Heart left ventricle (tissue), 16 donors: ENCODE data around the gene ALK. TPM values are rescaled to one million over a fixed set of nuclear protein-coding genes. Genes with fewer than 3 reads are reported as not detected.

Source experiments
- ATAC-seq, 4 donors: fragments of 200-7000 bp; cut with Tn5 transposase; one replicate each; pipeline ENCODE4 v1.9.1; 2020 to 2022; ENCODE audit warnings: moderate library complexity in 4 of 4, mild to moderate bottlenecking in 3 of 4, moderate number of reproducible peaks in 1 of 4
- DNase-seq, 5 donors: peaks; one replicate each; pipeline ENCODE4 v3.0.0-alpha.2; 2020
- H3K27ac ChIP-seq, 12 donors: fragments of 200-600 bp; sonication (generic) in 4 of 12; one replicate each; pipeline versions ENCODE4 v1.5.0 to v1.8.0; 2016 to 2022; ENCODE audit warnings: mild to moderate bottlenecking in 2 of 12
- H3K27me3 ChIP-seq, 9 donors: fragments of 200-600 bp; sonication (generic) in 2 of 9; one replicate each; pipeline versions ENCODE4 v1.5.1 to v1.8.0; 2016 to 2022; ENCODE audit warnings: mild to moderate bottlenecking in 3 of 9
- H3K36me3 ChIP-seq, 9 donors: fragments of 200-600 bp; sonication (generic) in 2 of 9; one replicate each; pipeline versions ENCODE4 v1.5.0 to v1.8.0; 2018 to 2022; ENCODE audit warnings: mild to moderate bottlenecking in 2 of 9
- H3K4me1 ChIP-seq, 12 donors: fragments of 200-600 bp; sonication (generic) in 4 of 12; one replicate each; pipeline versions ENCODE4 v1.5.0 to v1.8.0; 2016 to 2022; ENCODE audit warnings: mild to moderate bottlenecking in 3 of 12
- H3K4me3 ChIP-seq, 12 donors: fragments of 200-600 bp; sonication (generic) in 4 of 12; one replicate each; pipeline versions ENCODE4 v1.5.0 to v1.8.0; 2017 to 2022; ENCODE audit warnings: mild to moderate bottlenecking in 9 of 12, moderate library complexity in 4 of 12
- H3K9me3 ChIP-seq, 12 donors: fragments of 200-600 bp; sonication (generic) in 4 of 12; one replicate each; pipeline versions ENCODE4 v1.5.0 to v1.8.0; 2016 to 2022; ENCODE audit warnings: mild to moderate bottlenecking in 1 of 12
- POLR2A ChIP-seq, 2 donors: fragments of 450-650 bp; IDR thresholded peaks; one replicate each; pipeline ENCODE4 v1.6.1; 2017; ENCODE audit warnings: antibody characterized with exemption in 2 of 2, mild to moderate bottlenecking in 2 of 2, moderate library complexity in 2 of 2
- WGBS, 4 donors: extraction: QIAGEN DNeasy Blood & Tissue Kit in 2 of 4; methylation state at CpG; one replicate each; pipeline versions ENCODE4 v1.1.5 to v1.1.7; 2013 to 2018; 5-methylcytosine and 5-hydroxymethylcytosine counted together
- intact Hi-C, 10 donors: fragments of 100-400 bp; cut with DNase I; formaldehyde crosslinking; loops; one replicate each; pipeline versions ENCODE4 v1.11.1 to v1.14.2; 2022
- polyA plus RNA-seq, 2 donors: library from polyadenylated mRNA; stranded (reverse); fragments of 200-250 nt; gene quantifications; one replicate each; pipeline ENCODE4 v1.2.3, GENCODE V29; 2013
- total RNA-seq, 9 donors: library from RNA; depleted of rRNA in 2 of 9; stranded (reverse); fragments of >200 nt in 2 of 9; fragmentation: NEBNext Ultra II Directional in 3 of 9; extraction: Animal tissue kit (Norgen Biotek cat#: 25700) in 3 of 9; gene quantifications; one replicate each; pipeline versions ENCODE4 v1.1.0 to v1.2.4, GENCODE V29; 2016 to 2023
- TF ChIP-seq, protein P1 (sequence below), 12 donors: fragments of 200-600 bp; sonication (generic) in 4 of 12; IDR thresholded peaks; one replicate each; pipeline versions ENCODE4 v1.5.0 to v1.8.0; 2018 to 2022; ENCODE audit warnings: antibody characterized with exemption in 12 of 12, mild to moderate bottlenecking in 5 of 12
- donor health status: ischemic (EF 13 %, LVEDD 7.1; RV severe dilation, severe dysfunction).
- donor health status: healthy with polysubstance abuse.
- donor health status: DM: no; HTN: yes; CAD: no.
- donor health status: DM: no; HTN: no; CAD: no.
- donor health status: ischemic (EF 25% LVEDD 6.9; RV normal size, moderate dysfunction).
- donor health status: ischemic (EF 25% LVEDD 5.7; RV mildly dilated, moderate dysfunction).
- donor health status: healthy.
- donor health status: DM: yes; HTN: yes; CAD: no.
- donor health status: ischemic (EF 35%, LVEDD 5.7; RV mildly dilated, moderate dysfunction).
- donor health status: nonischemic (EF 11% LVEDD 7.7; RV severe dilation, severe dysfunction).
- donor health status: DM: yes; HTN: yes; CAD: no.
- donor health status: PGD.
- donor health status: ischemic (EF 29% LVEDD 5.4; RV normal size, mild dysfunction).
- donor health status: nonischemic (EF 23%, LVEDD 6.1; RV moderate dilation, normal function).

Gene ALK
- total and polyA plus RNA-seq, 11 donors: 0.05 to 0.50 (median 0.13) TPM; not detected in 5

DNA sequence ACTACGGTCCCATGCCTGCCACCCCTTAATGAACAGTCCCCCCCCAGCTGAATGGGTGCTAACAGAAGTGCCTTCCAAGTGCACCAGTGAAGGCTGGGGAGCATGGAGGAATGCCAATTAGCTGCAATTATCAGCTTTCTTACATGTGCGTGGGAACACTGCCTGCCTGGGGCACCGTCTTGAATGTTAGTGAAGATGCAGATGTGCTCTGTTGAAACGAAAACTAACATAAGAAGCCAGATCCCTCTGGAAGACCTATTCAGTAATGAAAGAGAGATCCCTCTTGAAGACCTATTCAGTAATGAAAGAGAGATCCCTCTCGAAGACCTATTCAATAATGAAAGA is 651.6 kb downstream of the ALK start:
- WGBS, 4 donors: 42 to 52% (median 44%) methylated on average over 5 of the region's 5 CpGs
- no peaks in the 10 kb centered on the region for H3K9me3 ChIP-seq
- H3K36me3 ChIP-seq: no peaks in the 10 kb centered on the region
- ATAC-seq (no peak), DNase-seq (no peak)
- no peak overlapping the region for H3K4me3 ChIP-seq
- peaks cover 0 to 11% (median 0%) of the 10 kb centered on the region in 9 donors for H3K27me3 ChIP-seq
- peaks cover 0 to 7% (median 0%) of the 10 kb centered on the region in 12 donors for H3K4me1 ChIP-seq
- no peak overlapping the region for H3K27ac ChIP-seq
- intact Hi-C loops: no loop called here
- TF ChIP-seq POLR2A (IDR thresholded peaks at IDR 0.05): no peak
- TF ChIP-seq, protein P1, sequence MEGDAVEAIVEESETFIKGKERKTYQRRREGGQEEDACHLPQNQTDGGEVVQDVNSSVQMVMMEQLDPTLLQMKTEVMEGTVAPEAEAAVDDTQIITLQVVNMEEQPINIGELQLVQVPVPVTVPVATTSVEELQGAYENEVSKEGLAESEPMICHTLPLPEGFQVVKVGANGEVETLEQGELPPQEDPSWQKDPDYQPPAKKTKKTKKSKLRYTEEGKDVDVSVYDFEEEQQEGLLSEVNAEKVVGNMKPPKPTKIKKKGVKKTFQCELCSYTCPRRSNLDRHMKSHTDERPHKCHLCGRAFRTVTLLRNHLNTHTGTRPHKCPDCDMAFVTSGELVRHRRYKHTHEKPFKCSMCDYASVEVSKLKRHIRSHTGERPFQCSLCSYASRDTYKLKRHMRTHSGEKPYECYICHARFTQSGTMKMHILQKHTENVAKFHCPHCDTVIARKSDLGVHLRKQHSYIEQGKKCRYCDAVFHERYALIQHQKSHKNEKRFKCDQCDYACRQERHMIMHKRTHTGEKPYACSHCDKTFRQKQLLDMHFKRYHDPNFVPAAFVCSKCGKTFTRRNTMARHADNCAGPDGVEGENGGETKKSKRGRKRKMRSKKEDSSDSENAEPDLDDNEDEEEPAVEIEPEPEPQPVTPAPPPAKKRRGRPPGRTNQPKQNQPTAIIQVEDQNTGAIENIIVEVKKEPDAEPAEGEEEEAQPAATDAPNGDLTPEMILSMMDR (IDR thresholded peaks at IDR 0.05): no peak

DNA sequence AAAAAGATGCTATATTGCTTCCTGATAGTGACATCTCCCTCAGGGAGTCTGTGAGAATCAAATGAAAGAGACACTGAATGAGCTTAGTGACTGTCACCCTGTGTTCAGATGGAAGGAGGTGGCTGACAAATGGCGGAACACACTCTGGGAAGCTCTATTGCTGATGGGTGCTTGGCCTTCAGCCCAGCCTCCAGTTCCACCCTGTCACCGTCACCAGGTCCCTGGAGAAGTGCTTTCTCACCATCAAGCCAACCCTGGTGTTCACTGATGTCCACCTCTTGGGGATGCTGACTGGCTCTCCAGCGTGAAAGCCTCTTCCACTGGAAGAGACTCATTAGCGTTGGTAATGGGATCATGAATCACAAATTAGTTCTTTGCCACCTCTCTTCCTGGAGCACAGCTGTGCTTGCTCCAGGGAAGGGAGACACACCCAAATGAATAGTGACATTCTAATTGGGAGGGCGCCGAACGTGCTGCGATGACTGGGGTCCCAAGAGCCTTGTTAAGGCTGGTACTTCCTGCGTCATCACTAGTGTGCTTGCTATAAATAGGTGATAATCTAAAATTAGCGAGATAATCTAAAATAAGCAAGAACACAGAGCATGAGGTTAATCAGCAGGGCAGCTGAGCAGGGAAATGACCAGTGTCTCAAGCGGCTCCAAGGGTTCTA is 652.2 kb downstream of the ALK start:
- TF ChIP-seq, protein P1 (IDR thresholded peaks at IDR 0.05): no peak
- TF ChIP-seq POLR2A (IDR thresholded peaks at IDR 0.05): no peak
- no peak for DNase-seq
- 49 to 54% (median 51%) methylated on average over 10 to 11 of the region's 11 CpGs for WGBS, 4 donors
- Histone ChIP-seq H3K36me3 (no peaks in the 10 kb centered on the region), H3K27ac (no peak overlapping the region), H3K4me1 (peaks cover 0 to 7% (median 0%) of the 10 kb centered on the region in 12 donors), H3K4me3 (no peak overlapping the region), H3K9me3 (no peaks in the 10 kb centered on the region), H3K27me3 (peaks cover 0 to 11% (median 0%) of the 10 kb centered on the region in 9 donors)
- ATAC-seq: peak; percentile 42 to 90 (median 66)
- intact Hi-C loops: no loop called here

DNA sequence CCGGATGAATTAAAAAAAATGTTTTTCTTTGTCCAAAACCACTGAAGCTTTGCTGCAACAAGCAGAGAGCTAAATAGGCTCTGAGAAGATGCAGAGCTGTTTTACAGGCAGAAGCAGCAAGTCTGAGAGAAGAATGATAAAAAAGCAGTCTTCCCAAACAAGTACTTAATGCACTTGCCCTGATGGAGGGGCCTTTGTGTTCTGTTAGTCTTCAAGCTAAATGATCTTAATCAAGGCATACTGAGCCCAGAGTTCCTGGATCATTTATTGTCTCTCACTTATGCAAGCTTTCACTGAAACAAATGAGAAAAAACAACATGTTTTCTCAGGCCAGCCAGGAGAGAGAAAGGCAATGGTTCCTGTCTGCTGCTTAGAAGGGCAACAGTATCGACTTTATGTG is 653.7 kb downstream of the ALK start:
- no peaks in the 10 kb centered on the region for H3K9me3 ChIP-seq
- H3K27ac ChIP-seq: no peak overlapping the region
- no peaks in the 10 kb centered on the region for H3K36me3 ChIP-seq
- intact Hi-C loops: no loop called here
- no peak overlapping the region for H3K4me3 ChIP-seq
- H3K4me1 ChIP-seq: peaks cover 0 to 7% (median 0%) of the 10 kb centered on the region in 12 donors
- peaks cover 0 to 7% (median 0%) of the 10 kb centered on the region in 9 donors for H3K27me3 ChIP-seq
- TF ChIP-seq POLR2A (IDR thresholded peaks at IDR 0.05): no peak
- ATAC-seq: no peak
- DNase-seq: no peak
- 17 to 63% (median 35%) methylated on average over 2 of the region's 2 CpGs for WGBS, 4 donors

DNA sequence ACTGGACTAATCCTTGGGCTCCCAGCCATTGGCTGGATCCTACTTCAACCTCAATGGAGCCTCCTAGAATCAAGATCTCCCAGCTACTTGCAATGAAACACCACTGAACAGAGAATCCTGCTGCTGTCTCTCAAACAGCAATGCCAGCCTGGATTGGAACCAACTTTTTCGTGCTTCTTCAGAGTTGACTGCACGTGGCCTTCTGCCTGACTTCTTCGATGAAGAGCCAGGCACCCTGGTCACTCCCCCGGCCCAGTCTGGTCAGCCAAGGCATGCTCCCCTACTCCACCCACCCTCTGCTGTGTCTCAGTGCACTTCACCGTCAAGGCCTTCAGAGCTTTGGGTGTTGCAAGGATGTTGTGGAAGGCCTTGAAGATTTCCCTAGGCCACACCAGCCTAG is 657.5 kb downstream of the ALK start:
- Histone ChIP-seq H3K4me3 (no peak overlapping the region), H3K27ac (no peak overlapping the region), H3K27me3 (peaks cover 0 to 4% (median 0%) of the 10 kb centered on the region in 9 donors), H3K4me1 (no peaks in the 10 kb centered on the region), H3K9me3 (no peaks in the 10 kb centered on the region), H3K36me3 (no peaks in the 10 kb centered on the region)
- TF ChIP-seq, protein P1 (IDR thresholded peaks at IDR 0.05): no peak
- TF ChIP-seq POLR2A (IDR thresholded peaks at IDR 0.05): no peak
- ATAC-seq (no peak), DNase-seq (no peak)
- intact Hi-C loops: no loop called here
- 91 to 93% (median 92%) methylated on average over 5 of the region's 5 CpGs for WGBS, 4 donors
